GM19023 (cell line): ENCODE results near the gene SRD5A1.

Experiments
- ATAC-seq: cut with Tn5 transposase; IDR thresholded peaks from one replicate; pipeline ENCODE4 v1.9.1; 2021; ENCODE audit warnings: mild to moderate bottlenecking, moderate library complexity; ENCODE audit not compliant: unreplicated experiment

The SRD5A1 gene

DNA sequence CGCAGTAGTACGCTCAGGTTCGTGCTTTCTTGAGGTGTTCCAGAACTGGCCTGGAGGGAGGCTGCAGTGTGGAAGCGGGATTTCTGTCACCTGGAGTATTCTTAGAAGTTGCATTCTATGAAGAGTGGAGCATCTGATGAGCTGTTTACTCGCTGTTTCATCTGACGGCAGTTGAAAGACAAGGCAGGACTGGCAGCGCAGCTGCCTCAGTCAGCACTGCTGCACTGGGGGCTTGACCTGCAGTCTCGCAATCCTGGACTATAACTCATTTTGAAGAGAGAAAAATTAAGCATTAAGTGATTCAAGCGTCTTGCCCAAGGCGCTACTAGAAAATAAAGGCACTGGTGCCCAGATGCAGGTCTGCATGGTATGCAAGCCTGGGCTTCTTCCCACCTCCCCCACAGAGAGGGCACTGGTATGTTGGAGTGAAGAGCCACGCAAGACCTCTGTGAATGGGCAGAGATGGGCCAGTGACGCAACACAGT lies 90.6 kb downstream of the SRD5A1 start:
- ATAC-seq: no peak
